SH-SY5Y (cell line): ENCODE data around the gene ZNRF3.

Source experiments
- GATA2 ChIP-seq: IDR thresholded peaks from 2 replicates; pipeline ENCODE4 v1.6.1; 2011; ENCODE audit warnings: mild to moderate bottlenecking, low read depth, low read length
- GATA3 ChIP-seq: IDR thresholded peaks from 2 replicates; pipeline ENCODE4 v1.6.1; 2011; ENCODE audit warnings: low read depth, mild to moderate bottlenecking, low read length, moderate library complexity

DNA sequence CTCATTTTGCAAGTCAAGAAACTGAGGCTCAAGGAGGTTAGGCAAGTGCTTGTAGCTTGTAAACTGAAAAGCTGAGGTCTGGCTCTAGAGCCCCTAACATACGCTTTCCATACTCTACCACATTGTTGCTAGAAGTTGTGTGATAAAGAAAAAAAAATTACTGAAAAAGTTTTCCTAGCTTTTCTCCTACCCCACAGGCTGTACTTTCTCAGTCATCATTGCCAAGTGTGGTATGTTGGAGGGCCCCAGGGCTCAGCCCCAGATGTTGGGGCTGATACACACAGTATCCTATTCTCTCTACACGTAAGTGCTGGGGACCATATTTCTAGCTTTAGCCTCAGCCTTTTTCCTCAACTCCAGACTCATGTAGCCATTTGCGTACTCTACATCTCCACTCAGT lies 205.4 kb downstream of the ZNRF3 start:
- TF ChIP-seq GATA3 (no peak), GATA2 (no peak)
